ENCODE results near the gene COX7A2L. TPM values are rescaled to one million over a fixed set of nuclear protein-coding genes. Genes with fewer than 3 reads are reported as not detected.

Gene COX7A2L
- total and polyA plus RNA-seq, 10 of the 15 experiments (the other 5 are each of a cell fraction or from before 2014, with no cell fraction given): 134 to 532 (median 222) TPM

- TF ChIP-seq ETV6 (conservative IDR thresholded peaks at IDR 0.05 in 1 of 2, IDR thresholded peaks at IDR 0.05 in 1 of 2; ENCODE audit: borderline replicate concordance in 1 of 2, low read depth in 1 of 2) (no peak), CHD1 (IDR thresholded peaks at IDR 0.05; ENCODE audit: low read depth, low read length) (no peak), FOS (IDR thresholded peaks at IDR 0.05; ENCODE audit: borderline replicate concordance, extremely low read depth, insufficient read length) (no peak), RB1 (IDR thresholded peaks at IDR 0.05; ENCODE audit: borderline replicate concordance) (no peak), ESRRA (IDR thresholded peaks at IDR 0.05; ENCODE audit: low read length) (no peak)
- TF ChIP-seq, protein P1, sequence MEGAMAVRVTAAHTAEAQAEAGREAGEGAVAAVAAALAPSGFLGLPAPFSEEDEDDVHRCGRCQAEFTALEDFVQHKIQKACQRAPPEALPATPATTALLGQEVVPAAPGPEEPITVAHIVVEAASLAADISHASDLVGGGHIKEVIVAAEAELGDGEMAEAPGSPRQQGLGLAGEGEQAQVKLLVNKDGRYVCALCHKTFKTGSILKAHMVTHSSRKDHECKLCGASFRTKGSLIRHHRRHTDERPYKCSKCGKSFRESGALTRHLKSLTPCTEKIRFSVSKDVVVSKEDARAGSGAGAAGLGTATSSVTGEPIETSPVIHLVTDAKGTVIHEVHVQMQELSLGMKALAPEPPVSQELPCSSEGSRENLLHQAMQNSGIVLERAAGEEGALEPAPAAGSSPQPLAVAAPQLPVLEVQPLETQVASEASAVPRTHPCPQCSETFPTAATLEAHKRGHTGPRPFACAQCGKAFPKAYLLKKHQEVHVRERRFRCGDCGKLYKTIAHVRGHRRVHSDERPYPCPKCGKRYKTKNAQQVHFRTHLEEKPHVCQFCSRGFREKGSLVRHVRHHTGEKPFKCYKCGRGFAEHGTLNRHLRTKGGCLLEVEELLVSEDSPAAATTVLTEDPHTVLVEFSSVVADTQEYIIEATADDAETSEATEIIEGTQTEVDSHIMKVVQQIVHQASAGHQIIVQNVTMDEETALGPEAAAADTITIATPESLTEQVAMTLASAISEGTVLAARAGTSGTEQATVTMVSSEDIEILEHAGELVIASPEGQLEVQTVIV (IDR thresholded peaks at IDR 0.05; ENCODE audit: borderline replicate concordance, partially characterized antibody): no peak
These were observed 993 bp downstream of the COX7A2L start (continued) for GRCh38 chr2:42359965-42360483.

DNA sequence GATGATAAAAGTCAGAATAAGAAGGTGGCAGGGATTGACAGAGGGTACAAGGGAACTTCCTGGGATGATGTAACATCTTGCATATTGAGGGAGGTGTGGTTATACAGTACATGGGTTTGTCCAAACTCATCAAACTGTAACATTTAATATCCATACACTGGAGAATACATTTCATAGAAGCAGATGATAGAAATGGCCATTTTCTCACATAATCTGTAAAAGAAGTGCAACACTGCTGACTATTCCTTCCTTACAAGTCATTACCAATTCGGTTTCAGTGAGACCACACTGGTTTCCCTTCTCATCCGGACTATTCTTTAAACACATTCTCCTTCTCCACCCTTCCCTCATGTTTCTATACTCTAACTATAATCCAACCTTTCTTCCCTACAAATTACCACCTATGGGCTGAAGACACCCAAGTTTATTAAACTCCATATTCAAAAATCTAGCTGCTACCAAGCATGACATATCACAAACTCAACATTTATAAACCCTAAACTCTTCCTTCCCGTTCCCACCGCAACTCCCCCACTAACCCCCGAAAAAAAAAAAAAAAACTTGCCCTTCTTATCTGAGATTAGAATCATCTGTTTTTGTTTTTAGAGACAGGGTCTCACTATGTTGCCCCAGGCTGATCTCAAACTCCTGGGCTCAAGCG, 1.6 kb downstream of the COX7A2L start:
- H2AFZ ChIP-seq (ENCODE audit: control insufficient read depth, low read depth, low read length): peak overlapping the region; percentile 22
- DNase-seq (ENCODE audit: low read depth, low spot score) (no peak), ATAC-seq (peak; percentile 2; the same call in 1 of the 3 replicates), FAIRE-seq (no peak)
- peak overlapping the region; percentile 97 for H3K27ac ChIP-seq (ENCODE audit: control insufficient read depth, insufficient read depth)
- intact Hi-C loops (cut with micrococcal nuclease; ENCODE audit: unreplicated experiment) (no loop called here), in situ Hi-C loops (cut with MboI) (no loop called here)
- H3K4me1 ChIP-seq (ENCODE audit: control insufficient read depth, insufficient read depth, low read length): peaks cover 10% of the 10 kb centered on the region
- ChIA-PET POLR2A (interaction anchor here (0.7 kb wide), 1 partner anchor 598 kb away, joined by 3 read pairs; no protein-coding TSS in a partner anchor), CTCF (interaction anchor here (1.1 to 1.4 kb wide), 2 partner anchors 263 to 265 kb away, joined by 4 to 5 read pairs; no protein-coding TSS in a partner anchor), RAD21 (ENCODE audit: unreplicated experiment) (interaction anchor here (1.0 kb wide), 1 partner anchor 241 kb away, joined by 3 read pairs; no protein-coding TSS in a partner anchor), SMC1A (ENCODE audit: uncharacterized antibody, unreplicated experiment) (interaction anchor here (0.5 to 1.2 kb wide), 3 partner anchors 49 to 259 kb away, joined by 3 to 4 read pairs (median 4); no protein-coding TSS in a partner anchor)
- H3K4me3 ChIP-seq: peak overlapping the region; percentile 97
- H3K9ac ChIP-seq (ENCODE audit: control insufficient read depth, insufficient read depth, low read length): peak overlapping the region; percentile 90
- peaks cover 64% of the 10 kb centered on the region for H3K79me2 ChIP-seq (ENCODE audit: control insufficient read depth, insufficient read depth, low read length)
- BruUV-seq (replicated peaks): no TSS peak
- no peaks in the 10 kb centered on the region for H4K20me1 ChIP-seq (ENCODE audit: control insufficient read depth, insufficient read depth)
- no peaks in the 10 kb centered on the region for H3K27me3 ChIP-seq (replicated peaks in 1 of 2; ENCODE audit: control insufficient read depth in 2 of 2, insufficient read depth in 2 of 2, low read length in 1 of 2)
- no peaks in the 10 kb centered on the region for H3K36me3 ChIP-seq (ENCODE audit: control insufficient read depth in 2 of 2, insufficient read depth in 2 of 2, low read length in 1 of 2)
- no peaks in the 10 kb centered on the region for H3K9me3 ChIP-seq (replicated peaks; ENCODE audit: control insufficient read depth, insufficient read depth, low read length)
- no peak for TF ChIP-seq RAD51 (IDR thresholded peaks at IDR 0.05)
- TF ChIP-seq ATF7 (IDR thresholded peaks at IDR 0.05; ENCODE audit: low read depth): peak; percentile 20; the same call in 1 of the 2 replicates
- TF ChIP-seq IKZF2 (IDR thresholded peaks at IDR 0.05): peak; percentile 10 to 15; a peak in 1 of 4 replicates
- TF ChIP-seq KDM1A (IDR thresholded peaks at IDR 0.05; ENCODE audit: borderline replicate concordance): no peak
- TF ChIP-seq RUNX3 (IDR thresholded peaks at IDR 0.05; ENCODE audit: low read length): peak; percentile 64
- 0 out of 2 replicates have a peak, but pooled peaks have one; percentile 1 for TF ChIP-seq SPI1 (IDR thresholded peaks at IDR 0.05; ENCODE audit: borderline replicate concordance, insufficient read depth, low read depth, low read length)
- TF ChIP-seq YY1 (IDR thresholded peaks at IDR 0.05; ENCODE audit: low read depth, low read length): 0 out of 2 replicates have a peak, but pooled peaks have one; percentile 5
- peak overlapping the region; percentile 90 for H3K4me2 ChIP-seq (ENCODE audit: control insufficient read depth, insufficient read depth)
- 1% methylated on average over 6 of the region's 6 CpGs for WGBS (ENCODE audit: insufficient coverage, insufficient replicate concordance, low lambda C conversion rate, missing lambda C conversion rate)

Data from GM12878 (cell line).